HFFc6 (cell line): ENCODE results near the gene ATP2C2. TPM values are rescaled to one million over a fixed set of nuclear protein-coding genes. Genes with fewer than 3 reads are reported as not detected.

Experiments used
- DNase-seq: peaks from one replicate; pipeline ENCODE4 v3.0.0-alpha.2; 2018
- H3K27ac Mint-ChIP-seq: 2 replicates; pipeline ENCODE4 v1.8.0; 2020; ENCODE audit warnings: mild to moderate bottlenecking, mixed read lengths
- H3K27me3 Mint-ChIP-seq: 2 replicates; pipeline ENCODE4 v1.8.0; 2021; ENCODE audit warnings: mild to moderate bottlenecking, moderate library complexity, mixed read lengths; ENCODE audit not compliant: insufficient read depth
- H3K36me3 Mint-ChIP-seq: 2 replicates; pipeline ENCODE4 v1.8.0; 2021; ENCODE audit warnings: low read depth, mixed read lengths
- H3K4me1 Mint-ChIP-seq: 2 replicates; pipeline ENCODE4 v1.8.0; 2020; ENCODE audit warnings: low read depth, mixed read lengths
- H3K4me3 Mint-ChIP-seq: 2 replicates; pipeline ENCODE4 v1.8.0; 2020; ENCODE audit warnings: mild to moderate bottlenecking, moderate library complexity, mixed read lengths
- H3K9me3 Mint-ChIP-seq: 2 replicates; pipeline ENCODE4 v1.8.0; 2020; ENCODE audit warnings: mild to moderate bottlenecking, mixed read lengths
- CTCF ChIP-seq: fragments of 200-600 bp; sonication (generic); IDR thresholded peaks from 2 replicates; pipeline ENCODE4 v1.5.0; 2021; ENCODE audit warnings: antibody characterized with exemption, mild to moderate bottlenecking
- total RNA-seq, 6 experiments: library from RNA; stranded (reverse); fragmentation: NEBNext Ultra II Directional; extraction: Animal tissue kit (Norgen Biotek cat#: 25700); gene quantifications; 2 replicates in 1 of 6; 3 replicates in 5 of 6; pipeline ENCODE4 v1.2.3, GENCODE V29; 2021

Gene ATP2C2
- total RNA-seq, 6 experiments from 2014 or later: not detected

GRCh38 chr16:84478172-84478947, 110.0 kb downstream of the ATP2C2 start:
- no peaks in the 10 kb centered on the region for H3K9me3 Mint-ChIP-seq
- peak; percentile 90 for DNase-seq
- TF ChIP-seq CTCF: no peak
- H3K4me1 Mint-ChIP-seq: peaks cover 37% of the 10 kb centered on the region
- peak overlapping the region; percentile 22; the same call in 1 of the 2 replicates for H3K4me3 Mint-ChIP-seq
- no peaks in the 10 kb centered on the region; the same call in 1 of the 2 replicates for H3K27me3 Mint-ChIP-seq
- H3K27ac Mint-ChIP-seq: peak overlapping the region; percentile 75
- peaks cover 64% of the 10 kb centered on the region for H3K36me3 Mint-ChIP-seq

GRCh38 chr16:84479716-84480450, 111.5 kb downstream of the ATP2C2 start:
- Mint-ChIP-seq H3K36me3 (peaks cover 59% of the 10 kb centered on the region), H3K9me3 (no peaks in the 10 kb centered on the region), H3K27ac (peak overlapping the region; percentile 46), H3K4me1 (peaks cover 29% of the 10 kb centered on the region), H3K4me3 (no peak overlapping the region), H3K27me3 (no peaks in the 10 kb centered on the region; the same call in 1 of the 2 replicates)
- DNase-seq: no peak
- no peak for TF ChIP-seq CTCF

- H3K27me3 Mint-ChIP-seq: no peaks in the 10 kb centered on the region; the same call in 1 of the 2 replicates
- H3K27ac Mint-ChIP-seq: no peak overlapping the region
- no peaks in the 10 kb centered on the region for H3K9me3 Mint-ChIP-seq
- no peak for DNase-seq
- no peak for TF ChIP-seq CTCF
- no peak overlapping the region for H3K4me3 Mint-ChIP-seq
- H3K4me1 Mint-ChIP-seq: peaks cover 21% of the 10 kb centered on the region
- peaks cover 48% of the 10 kb centered on the region for H3K36me3 Mint-ChIP-seq
Observed at GRCh38 chr16:84481051-84481735, 112.9 kb downstream of the ATP2C2 start.

GRCh38 chr16:84482001-84482891, 113.9 kb downstream of the ATP2C2 start:
- no peaks in the 10 kb centered on the region for H3K9me3 Mint-ChIP-seq

More at GRCh38 chr16:84482001-84482891, 113.9 kb downstream of the ATP2C2 start:
- TF ChIP-seq CTCF: no peak
- Mint-ChIP-seq H3K36me3 (peaks cover 47% of the 10 kb centered on the region), H3K27ac (no peak overlapping the region), H3K27me3 (no peaks in the 10 kb centered on the region), H3K4me1 (peaks cover 21% of the 10 kb centered on the region), H3K4me3 (no peak overlapping the region)
- no peak for DNase-seq
